Upper lobe of left lung (tissue), 6 donors: ENCODE data around the gene TRAPPC13. TPM values are rescaled to one million over a fixed set of nuclear protein-coding genes. Genes with fewer than 3 reads are reported as not detected.

Experiments used
- ATAC-seq, 2 donors: fragments of 200-7000 bp; cut with Tn5 transposase; one replicate each; pipeline ENCODE4 v1.9.1; 2022; ENCODE audit warnings: mild to moderate bottlenecking in 2 of 2, moderate library complexity in 2 of 2; ENCODE audit not compliant: low FRiP score in 2 of 2
- DNase-seq, 2 donors: peaks; one replicate each; pipeline ENCODE4 v3.0.0-alpha.2; 2019 to 2020
- H3K27ac ChIP-seq, 4 donors: fragments of 200-600 bp; sonication (generic); one replicate each; pipeline ENCODE4 v1.5.1; 2016 to 2019
- H3K27me3 ChIP-seq, 4 donors: fragments of 200-600 bp; sonication (generic); one replicate each; pipeline ENCODE4 v1.5.1; 2017 to 2019
- H3K36me3 ChIP-seq, 4 donors: fragments of 200-600 bp; sonication (generic); one replicate each; pipeline ENCODE4 v1.5.1; 2016 to 2019
- H3K4me1 ChIP-seq, 4 donors: fragments of 200-600 bp; sonication (generic); one replicate each; pipeline ENCODE4 v1.5.1; 2018 to 2019
- H3K4me3 ChIP-seq, 4 donors: fragments of 200-600 bp; sonication (generic); one replicate each; pipeline ENCODE4 v1.5.1; 2017 to 2019; ENCODE audit warnings: mild to moderate bottlenecking in 2 of 4, moderate library complexity in 1 of 4
- H3K9me3 ChIP-seq, 4 donors: fragments of 200-600 bp; sonication (generic); one replicate each; pipeline ENCODE4 v1.5.1; 2018 to 2019
- EP300 ChIP-seq, 4 donors: sonication (generic); formaldehyde crosslinking; IDR thresholded peaks; one replicate each; pipeline ENCODE4 v1.5.1; 2017; ENCODE audit warnings: antibody characterized with exemption in 4 of 4, control low read depth in 2 of 4
- POLR2A ChIP-seq, 4 donors: fragments of 450-650 bp; IDR thresholded peaks; one replicate each; pipeline ENCODE4 v1.5.1; 2016 to 2017; ENCODE audit warnings: antibody characterized with exemption in 4 of 4, mild to moderate bottlenecking in 2 of 4
- POLR2AphosphoS5 ChIP-seq, 2 donors: sonication (generic); formaldehyde crosslinking; IDR thresholded peaks; one replicate each; pipeline ENCODE4 v1.5.1; 2017; ENCODE audit warnings: antibody characterized with exemption in 2 of 2
- WGBS, 2 donors: methylation state at CpG; one replicate each; pipeline ENCODE4 v1.1.5; 2017 to 2018; 5-methylcytosine and 5-hydroxymethylcytosine counted together
- total RNA-seq, 6 donors: library from RNA; depleted of rRNA in 4 of 6; stranded (reverse); fragments of >200 nt in 4 of 6; gene quantifications; one replicate each; pipeline versions ENCODE4 v1.1.0 to v1.2.1, GENCODE V29; 2016 to 2021
- TF ChIP-seq, protein P1 (sequence below), 6 experiments: fragments of 450-650 bp in 4 of 6; fragments of 200-600 bp in 2 of 6; sonication (generic) in 2 of 6; IDR thresholded peaks; one replicate each; pipeline ENCODE4 v1.5.1; 2016 to 2019; ENCODE audit warnings: antibody characterized with exemption in 6 of 6
- donor health status: DM: no; HTN: no; CAD: no; lungs with moderate emphysema.
- donor health status: DM: no; HTN: yes; CAD: no; lungs with severe emphysema.

The TRAPPC13 gene
- total RNA-seq, 6 donors from 2014 or later = 16.1 to 27.4 (median 21.8) TPM

DNA sequence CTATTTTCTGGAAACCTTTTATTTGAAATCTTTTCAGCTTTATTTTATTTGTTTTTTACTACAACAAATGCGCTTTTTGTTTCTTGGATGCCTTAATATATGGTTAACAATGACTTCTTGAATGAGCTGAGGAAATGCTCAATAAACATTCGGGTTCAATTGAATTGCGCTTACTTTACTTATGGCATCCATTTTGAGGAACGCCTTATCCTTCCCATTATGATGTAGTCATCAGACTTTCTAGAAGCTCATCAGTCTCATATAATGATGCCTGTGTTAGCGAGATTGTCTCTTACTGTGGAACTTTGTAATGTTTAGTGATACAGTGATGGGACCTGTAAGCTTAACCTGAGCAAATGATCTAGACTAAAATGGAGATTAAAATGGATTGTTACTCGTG lies 916 bp downstream of the TRAPPC13 start:
- peaks cover 25 to 37% (median 34%) of the 10 kb centered on the region in 4 donors for H3K4me1 ChIP-seq
- peak overlapping the region in 3 of 4 donors; percentile 73 to 93 (median 88) for H3K4me3 ChIP-seq
- TF ChIP-seq EP300 (IDR thresholded peaks at IDR 0.05) = no peak
- TF ChIP-seq, protein P1, sequence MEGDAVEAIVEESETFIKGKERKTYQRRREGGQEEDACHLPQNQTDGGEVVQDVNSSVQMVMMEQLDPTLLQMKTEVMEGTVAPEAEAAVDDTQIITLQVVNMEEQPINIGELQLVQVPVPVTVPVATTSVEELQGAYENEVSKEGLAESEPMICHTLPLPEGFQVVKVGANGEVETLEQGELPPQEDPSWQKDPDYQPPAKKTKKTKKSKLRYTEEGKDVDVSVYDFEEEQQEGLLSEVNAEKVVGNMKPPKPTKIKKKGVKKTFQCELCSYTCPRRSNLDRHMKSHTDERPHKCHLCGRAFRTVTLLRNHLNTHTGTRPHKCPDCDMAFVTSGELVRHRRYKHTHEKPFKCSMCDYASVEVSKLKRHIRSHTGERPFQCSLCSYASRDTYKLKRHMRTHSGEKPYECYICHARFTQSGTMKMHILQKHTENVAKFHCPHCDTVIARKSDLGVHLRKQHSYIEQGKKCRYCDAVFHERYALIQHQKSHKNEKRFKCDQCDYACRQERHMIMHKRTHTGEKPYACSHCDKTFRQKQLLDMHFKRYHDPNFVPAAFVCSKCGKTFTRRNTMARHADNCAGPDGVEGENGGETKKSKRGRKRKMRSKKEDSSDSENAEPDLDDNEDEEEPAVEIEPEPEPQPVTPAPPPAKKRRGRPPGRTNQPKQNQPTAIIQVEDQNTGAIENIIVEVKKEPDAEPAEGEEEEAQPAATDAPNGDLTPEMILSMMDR (IDR thresholded peaks at IDR 0.05) = no peak
- no peak for TF ChIP-seq POLR2A (IDR thresholded peaks at IDR 0.05)
- TF ChIP-seq POLR2AphosphoS5 (IDR thresholded peaks at IDR 0.05) = no peak
- peaks cover 0 to 19% (median 5%) of the 10 kb centered on the region in 4 donors for H3K36me3 ChIP-seq
- ATAC-seq = no peak
- 42 to 58% methylated on average over 6 of the region's 6 CpGs for WGBS, 2 donors
- no peaks in the 10 kb centered on the region for H3K9me3 ChIP-seq
- no peak for DNase-seq
- H3K27ac ChIP-seq = peak overlapping the region in 3 of 4 donors; percentile 79 to 89 (median 86)
- no peaks in the 10 kb centered on the region for H3K27me3 ChIP-seq

- no peak overlapping the region for H3K27ac ChIP-seq
- ATAC-seq = no peak
- no peaks in the 10 kb centered on the region for H3K27me3 ChIP-seq
- no peaks in the 10 kb centered on the region for H3K9me3 ChIP-seq
- DNase-seq = no peak
- peaks cover 3 to 9% (median 4%) of the 10 kb centered on the region in 4 donors for H3K4me1 ChIP-seq
- peaks cover 0 to 28% (median 7%) of the 10 kb centered on the region in 4 donors for H3K36me3 ChIP-seq
- H3K4me3 ChIP-seq = no peak overlapping the region
- TF ChIP-seq POLR2AphosphoS5 (IDR thresholded peaks at IDR 0.05) (no peak), POLR2A (IDR thresholded peaks at IDR 0.05) (no peak), EP300 (IDR thresholded peaks at IDR 0.05) (no peak)
- TF ChIP-seq, protein P1 (IDR thresholded peaks at IDR 0.05) = no peak
These were observed 6.2 kb downstream of the TRAPPC13 start for GRCh38 chr5:65630981-65631380.

GRCh38 chr5:65640240-65640639 lies 15.4 kb downstream of the TRAPPC13 start:
- WGBS, 2 donors = 91 to 93% methylated on average over 4 of the region's 4 CpGs
- peaks cover 7 to 51% (median 23%) of the 10 kb centered on the region in 4 donors for H3K36me3 ChIP-seq
- H3K4me3 ChIP-seq = no peak overlapping the region

GRCh38 chr5:65646938-65647337 lies 22.1 kb downstream of the TRAPPC13 start:
- H3K27me3 ChIP-seq = no peaks in the 10 kb centered on the region
- 88 to 93% methylated on average over 2 of the region's 2 CpGs for WGBS, 2 donors
- DNase-seq = no peak
- ATAC-seq = no peak
- no peaks in the 10 kb centered on the region for H3K4me1 ChIP-seq
- H3K9me3 ChIP-seq = no peaks in the 10 kb centered on the region
- no peak overlapping the region for H3K27ac ChIP-seq
- no peak overlapping the region for H3K4me3 ChIP-seq
- peaks cover 0 to 18% (median 1%) of the 10 kb centered on the region in 4 donors for H3K36me3 ChIP-seq
- TF ChIP-seq, protein P1 (IDR thresholded peaks at IDR 0.05) = no peak
- no peak for TF ChIP-seq EP300 (IDR thresholded peaks at IDR 0.05)
- TF ChIP-seq POLR2A (IDR thresholded peaks at IDR 0.05) = no peak
- TF ChIP-seq POLR2AphosphoS5 (IDR thresholded peaks at IDR 0.05) = no peak

More at GRCh38 chr5:65640240-65640639, 15.4 kb downstream of the TRAPPC13 start:
- Histone ChIP-seq H3K4me1 (no peaks in the 10 kb centered on the region), H3K27ac (no peak overlapping the region), H3K9me3 (no peaks in the 10 kb centered on the region), H3K27me3 (no peaks in the 10 kb centered on the region)
- no peak for ATAC-seq
- TF ChIP-seq POLR2A (IDR thresholded peaks at IDR 0.05) = no peak
- no peak for TF ChIP-seq POLR2AphosphoS5 (IDR thresholded peaks at IDR 0.05)
- TF ChIP-seq EP300 (IDR thresholded peaks at IDR 0.05) = no peak
- TF ChIP-seq, protein P1 (IDR thresholded peaks at IDR 0.05) = no peak
- no peak for DNase-seq

DNA sequence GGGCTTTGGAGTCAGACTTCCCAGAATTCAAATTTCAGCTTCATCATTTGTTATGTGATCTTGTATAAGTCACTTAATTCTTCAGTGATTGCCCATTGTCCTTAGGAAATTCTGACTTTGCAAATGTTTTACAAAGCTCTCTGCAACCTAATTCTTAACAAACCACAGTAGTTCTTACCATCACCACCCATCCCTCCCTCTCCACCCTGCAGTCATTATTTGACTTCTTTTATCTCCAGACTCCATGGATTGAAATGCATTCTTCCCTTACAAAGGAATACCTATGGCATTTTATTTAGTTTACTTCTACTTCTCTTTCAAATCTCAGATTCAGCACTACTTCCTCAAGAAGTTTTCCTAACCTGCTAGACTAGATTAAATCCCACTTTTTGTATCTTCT lies 23.1 kb downstream of the TRAPPC13 start:
- DNase-seq = no peak
- H3K4me1 ChIP-seq = no peaks in the 10 kb centered on the region
- no peak overlapping the region for H3K27ac ChIP-seq
- no peak overlapping the region for H3K4me3 ChIP-seq
- no peak for ATAC-seq
- TF ChIP-seq EP300 (IDR thresholded peaks at IDR 0.05) (no peak), POLR2A (IDR thresholded peaks at IDR 0.05) (no peak), POLR2AphosphoS5 (IDR thresholded peaks at IDR 0.05) (no peak)
- TF ChIP-seq, protein P1 (IDR thresholded peaks at IDR 0.05) = no peak
- no peaks in the 10 kb centered on the region for H3K9me3 ChIP-seq
- no peaks in the 10 kb centered on the region for H3K27me3 ChIP-seq
- H3K36me3 ChIP-seq = peaks cover 0 to 18% (median 1%) of the 10 kb centered on the region in 4 donors
